ENCODE measurements around the gene ZNF226.
"Not testable (repeated sequence)": the region's sequence is repeated elsewhere in the genome, so short reads cannot be mapped to it uniquely, and the experiment has no call there.

Gene ZNF226

DNA sequence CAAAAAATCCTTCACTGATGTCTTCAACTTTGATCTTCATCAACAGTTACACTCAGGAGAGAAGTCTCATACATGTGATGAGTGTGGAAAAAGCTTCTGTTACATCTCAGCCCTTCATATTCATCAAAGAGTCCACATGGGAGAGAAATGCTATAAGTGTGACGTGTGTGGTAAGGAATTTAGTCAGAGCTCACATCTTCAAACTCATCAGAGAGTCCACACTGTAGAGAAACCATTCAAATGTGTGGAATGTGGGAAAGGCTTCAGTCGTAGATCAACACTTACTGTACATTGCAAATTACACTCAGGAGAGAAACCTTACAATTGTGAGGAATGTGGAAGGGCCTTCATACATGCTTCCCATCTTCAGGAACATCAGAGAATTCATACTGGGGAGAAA, 8.4 kb upstream of the ZNF226 start:
- DNase-seq (ENCODE audit: low read depth), result no peak
- no peak overlapping the region for H3K4me3 ChIP-seq (ENCODE audit: low read length)
- TF ChIP-seq, protein P1, sequence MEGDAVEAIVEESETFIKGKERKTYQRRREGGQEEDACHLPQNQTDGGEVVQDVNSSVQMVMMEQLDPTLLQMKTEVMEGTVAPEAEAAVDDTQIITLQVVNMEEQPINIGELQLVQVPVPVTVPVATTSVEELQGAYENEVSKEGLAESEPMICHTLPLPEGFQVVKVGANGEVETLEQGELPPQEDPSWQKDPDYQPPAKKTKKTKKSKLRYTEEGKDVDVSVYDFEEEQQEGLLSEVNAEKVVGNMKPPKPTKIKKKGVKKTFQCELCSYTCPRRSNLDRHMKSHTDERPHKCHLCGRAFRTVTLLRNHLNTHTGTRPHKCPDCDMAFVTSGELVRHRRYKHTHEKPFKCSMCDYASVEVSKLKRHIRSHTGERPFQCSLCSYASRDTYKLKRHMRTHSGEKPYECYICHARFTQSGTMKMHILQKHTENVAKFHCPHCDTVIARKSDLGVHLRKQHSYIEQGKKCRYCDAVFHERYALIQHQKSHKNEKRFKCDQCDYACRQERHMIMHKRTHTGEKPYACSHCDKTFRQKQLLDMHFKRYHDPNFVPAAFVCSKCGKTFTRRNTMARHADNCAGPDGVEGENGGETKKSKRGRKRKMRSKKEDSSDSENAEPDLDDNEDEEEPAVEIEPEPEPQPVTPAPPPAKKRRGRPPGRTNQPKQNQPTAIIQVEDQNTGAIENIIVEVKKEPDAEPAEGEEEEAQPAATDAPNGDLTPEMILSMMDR (conservative IDR thresholded peaks at IDR 0.05; ENCODE audit: low read depth, low read length), result no peak

DNA sequence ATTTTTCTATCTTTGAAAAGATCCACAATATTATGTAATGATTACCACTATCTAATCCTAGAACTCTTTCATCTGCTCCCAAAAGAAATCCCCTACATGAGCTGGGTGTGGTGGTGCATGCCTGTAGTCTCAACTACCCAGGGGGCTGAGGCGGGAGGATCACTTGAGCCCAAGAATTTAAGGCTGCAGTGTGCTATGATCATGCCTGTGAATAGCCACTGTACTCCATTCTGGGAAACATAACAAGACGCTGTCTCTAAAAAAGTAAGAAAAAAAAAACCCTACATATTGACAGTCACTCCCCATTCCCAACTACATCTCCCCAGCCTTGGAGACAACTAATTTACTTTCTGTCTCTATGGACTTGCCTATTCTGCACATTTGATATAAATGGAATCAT, 1.1 kb upstream of the ZNF226 start:
- TF ChIP-seq, protein P1 (conservative IDR thresholded peaks at IDR 0.05; ENCODE audit: low read depth, low read length), result no peak
- no peak for DNase-seq (ENCODE audit: low read depth)
- no peak overlapping the region for H3K4me3 ChIP-seq (ENCODE audit: low read length)

DNA sequence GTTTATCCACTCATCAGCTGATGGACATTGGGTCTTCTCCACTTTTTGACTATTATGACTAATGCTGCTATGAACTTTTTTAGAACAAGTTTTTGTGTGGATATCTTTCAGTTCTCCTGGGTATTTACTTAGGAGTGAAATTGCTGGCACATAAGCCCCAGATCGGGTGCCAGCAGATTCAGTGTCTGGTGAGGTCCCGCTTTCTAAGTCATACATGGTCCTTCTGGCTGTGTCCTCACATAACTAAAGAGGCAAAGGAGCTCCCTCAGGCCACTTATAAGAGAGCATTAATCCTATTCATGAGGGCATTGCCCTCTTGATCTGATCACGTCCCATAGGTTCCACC, 600 bp upstream of the ZNF226 start:
- TF ChIP-seq, protein P1 (conservative IDR thresholded peaks at IDR 0.05; ENCODE audit: low read depth, low read length), result no peak
- peak overlapping the region; percentile 84 for H3K4me3 ChIP-seq (ENCODE audit: low read length)
- DNase-seq (ENCODE audit: low read depth), result no peak

DNA sequence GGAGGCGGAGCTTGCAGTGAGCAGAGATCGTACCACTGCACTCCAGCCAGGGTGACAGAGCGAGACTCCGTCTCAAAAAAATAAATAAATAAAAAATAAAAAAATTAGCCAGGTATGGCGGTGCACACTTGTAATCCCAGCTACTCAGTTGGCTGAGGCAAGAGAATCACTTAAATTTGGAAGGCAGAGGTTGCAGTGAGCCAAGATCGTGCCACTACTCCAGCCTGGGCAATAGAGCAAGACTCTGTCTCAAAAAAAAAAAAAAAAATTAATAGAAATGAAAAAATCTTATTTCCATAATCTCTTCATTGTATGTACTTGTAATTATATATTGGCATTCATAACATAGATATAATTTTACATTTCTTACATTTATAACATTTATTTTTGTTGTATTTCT, 5.8 kb downstream of the ZNF226 start:
- DNase-seq (ENCODE audit: low read depth); H3K4me3 ChIP-seq (ENCODE audit: low read length): not testable (repeated sequence)

DNA sequence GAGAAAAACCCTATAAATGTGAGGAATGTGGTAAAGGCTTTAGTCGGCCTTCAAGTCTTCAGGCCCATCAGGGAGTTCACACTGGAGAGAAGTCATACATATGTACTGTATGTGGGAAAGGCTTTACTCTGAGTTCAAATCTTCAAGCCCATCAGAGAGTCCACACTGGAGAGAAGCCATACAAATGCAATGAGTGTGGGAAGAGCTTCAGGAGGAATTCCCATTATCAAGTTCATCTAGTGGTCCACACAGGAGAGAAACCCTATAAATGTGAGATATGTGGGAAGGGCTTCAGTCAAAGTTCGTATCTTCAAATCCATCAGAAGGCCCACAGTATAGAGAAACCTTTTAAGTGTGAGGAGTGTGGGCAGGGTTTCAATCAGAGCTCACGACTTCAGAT, 11.7 kb downstream of the ZNF226 start:
- no peak for DNase-seq (ENCODE audit: low read depth)
- TF ChIP-seq, protein P1 (conservative IDR thresholded peaks at IDR 0.05; ENCODE audit: low read depth, low read length), result no peak
- no peak overlapping the region for H3K4me3 ChIP-seq (ENCODE audit: low read length)

DNA sequence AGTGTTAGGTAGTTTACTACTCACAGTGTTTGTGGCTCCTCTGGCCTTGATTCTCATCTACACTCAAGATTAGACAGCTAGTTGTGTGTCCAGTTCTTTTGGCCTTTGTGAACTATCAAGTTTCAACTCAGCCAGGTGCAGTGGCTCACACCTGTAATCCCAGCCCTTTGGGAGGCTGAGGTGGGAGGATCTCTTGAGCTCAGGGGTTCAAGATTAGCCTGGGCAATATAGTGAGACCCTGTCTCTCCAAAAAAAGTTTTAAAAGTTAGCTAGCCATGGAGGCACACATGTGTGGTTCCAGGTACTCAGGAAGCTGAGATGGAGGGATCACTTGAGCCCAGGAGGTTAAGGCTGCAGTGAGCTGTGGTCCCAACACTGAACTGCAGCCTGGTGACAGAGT, 16.1 kb downstream of the ZNF226 start:
- TF ChIP-seq, protein P1 (conservative IDR thresholded peaks at IDR 0.05; ENCODE audit: low read depth, low read length), result no peak
- no peak for DNase-seq (ENCODE audit: low read depth)
- H3K4me3 ChIP-seq (ENCODE audit: low read length), result no peak overlapping the region

DNA sequence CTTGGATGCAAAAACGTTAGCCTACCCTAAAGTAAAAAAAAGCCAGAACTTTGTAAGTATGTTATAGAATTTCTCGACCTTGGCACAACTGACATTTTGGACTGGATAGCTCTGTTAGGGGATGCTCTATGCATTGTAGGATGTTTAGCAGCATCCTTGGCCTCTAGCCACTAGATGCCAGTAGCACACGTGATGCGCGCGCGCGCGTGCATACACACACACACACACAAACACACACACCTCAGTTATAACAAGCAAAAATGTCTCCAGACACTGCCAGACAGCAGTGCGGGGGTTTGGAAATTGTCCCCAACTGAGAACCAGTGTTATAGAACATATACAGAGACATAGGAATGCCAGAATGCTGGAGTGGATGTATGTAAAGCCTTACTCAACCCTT, 17.2 kb downstream of the ZNF226 start:
- no peak overlapping the region for H3K4me3 ChIP-seq (ENCODE audit: low read length)
- TF ChIP-seq, protein P1 (conservative IDR thresholded peaks at IDR 0.05; ENCODE audit: low read depth, low read length), result no peak
- no peak for DNase-seq (ENCODE audit: low read depth)

DNA sequence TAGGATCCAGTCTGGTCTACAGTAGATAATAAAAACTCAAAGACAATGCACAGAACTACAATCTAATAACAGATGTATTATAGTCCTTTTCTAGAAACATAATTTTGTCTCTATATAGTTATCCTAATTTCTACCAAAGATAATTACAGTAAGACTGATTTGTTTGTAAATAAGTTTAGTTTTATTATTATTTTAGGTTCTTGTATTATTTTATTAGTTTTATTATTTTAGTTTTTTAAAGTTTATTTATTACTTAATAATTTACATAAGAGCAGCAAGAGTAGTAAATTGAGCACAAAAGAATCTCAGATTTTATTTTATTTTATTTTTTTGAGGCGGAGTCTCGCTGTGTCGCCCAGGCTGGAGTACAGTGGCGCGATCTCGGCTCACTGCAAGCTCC, 25.1 kb downstream of the ZNF226 start:
- TF ChIP-seq, protein P1 (conservative IDR thresholded peaks at IDR 0.05; ENCODE audit: low read depth, low read length), result no peak
- DNase-seq (ENCODE audit: low read depth), result no peak

More for the DNA sequence above, 25.1 kb downstream of the ZNF226 start:
- no peak overlapping the region for H3K4me3 ChIP-seq (ENCODE audit: low read length)
